NOMO-1 treated with DMSO at 0.1 percent for 48 hours (cell line): ENCODE data around the gene KDF1.

Experiments used
- DNase-seq: peaks from one replicate; lab custom pipeline; 2025; ENCODE audit not compliant: unreplicated experiment; lab: John Stamatoyannopoulos, UW

Gene KDF1

GRCh38 chr1:26921126-26921539, 39.1 kb downstream of the KDF1 start:
- DNase-seq, result no peak

GRCh38 chr1:26915204-26915842, 44.9 kb downstream of the KDF1 start:
- no peak for DNase-seq

GRCh38 chr1:26913754-26914619, 46.3 kb downstream of the KDF1 start, which contains the start of gene NR0B2:
TSS of gene NR0B2 (minus strand) at chr1:26913975. CDS start at chr1:26913940, 35 bp downstream.
- DNase-seq, result no peak

GRCh38 chr1:26913389-26913753, 46.9 kb downstream of the KDF1 start:
- DNase-seq, result no peak

- no peak for DNase-seq
These were observed 48.1 kb downstream of the KDF1 start for GRCh38 chr1:26912147-26912490.

GRCh38 chr1:26911399-26912146, 48.7 kb downstream of the KDF1 start:
- no peak for DNase-seq

GRCh38 chr1:26910343-26911160, 49.7 kb downstream of the KDF1 start:
- no peak for DNase-seq

- no peak for DNase-seq
These were observed 50.3 kb downstream of the KDF1 start for GRCh38 chr1:26909951-26910342.

GRCh38 chr1:26907071-26907917, 53.0 kb downstream of the KDF1 start:
- DNase-seq, result no peak

- no peak for DNase-seq
These were observed 59.3 kb downstream of the KDF1 start for GRCh38 chr1:26900815-26901511.

GRCh38 chr1:26900001-26900814, 60.1 kb downstream of the KDF1 start, which contains the start of gene GPATCH3:
TSS of gene GPATCH3 (minus strand) at chr1:26900467. CDS start at chr1:26900442, 25 bp downstream.
- DNase-seq, result peak; percentile 80
